HepG2 (cell line): ENCODE measurements around the gene PRR11. TPM values are rescaled to one million over a fixed set of nuclear protein-coding genes. Genes with fewer than 3 reads are reported as not detected.

ENCODE experiments used
- ATAC-seq: fragments of 200-7000 bp; cut with Tn5 transposase; 3 replicates; pipeline ENCODE4 v1.9.1; 2020; ENCODE audit warnings: mild to moderate bottlenecking, moderate library complexity
- BruUV-seq: library from RNA; stranded (reverse); fragments of 400-500 nt; replicated peaks from 2 replicates; lab custom pipeline; 2021; lab: Mats Ljungman, UMichigan
- CTCF ChIA-PET: fragments of 300-600 bp; formaldehyde crosslinking; extraction: SDS; loops from one replicate; lab custom pipeline; 2021; ENCODE audit warnings: low total read pairs, inconsistent platforms, low intra/inter-chr PET ratio; lab: Yijun Ruan, JAX
- POLR2A ChIA-PET: fragments of 350-600 bp; sonication (Branson Sonifier 250); formaldehyde crosslinking; loops from one replicate; lab custom pipeline; 2020; ENCODE audit warnings: antibody characterized with exemption, inconsistent platforms; lab: Yijun Ruan, JAX
- DNase-seq: peaks from one replicate; pipeline ENCODE4 v3.0.0-alpha.2; 2015; ENCODE audit warnings: low spot score
- FAIRE-seq: peaks from 3 replicates; lab custom pipeline; 2011; peaks lifted over from hg19 to GRCh38; lab: Jason Lieb, UNC
- H2AFZ ChIP-seq: one replicate; pipeline ENCODE4 v1.6.1; 2011; ENCODE audit warnings: low read length, inconsistent platforms
- H3K27ac ChIP-seq: fragments of 300-600 bp; 3 replicates; pipeline ENCODE4 v1.8.0; 2011; ENCODE audit warnings: mixed run types, mild to moderate bottlenecking, mixed read lengths, low read length, inconsistent platforms; ENCODE audit not compliant: insufficient read depth; ENCODE audit errors: extremely low read length
- H3K27me3 ChIP-seq, 2 experiments: fragments of 200-600 bp in 1 of 2; 2 replicates in 1 of 2; 3 replicates in 1 of 2; pipeline versions ENCODE4 v1.6.0 to v1.8.0; 2011; ENCODE audit warnings: low read length in 2 of 2, mild to moderate bottlenecking in 2 of 2, moderate library complexity in 2 of 2, inconsistent platforms in 1 of 2; ENCODE audit not compliant: insufficient read depth in 2 of 2, control insufficient read depth in 1 of 2
- H3K36me3 ChIP-seq, 2 experiments: fragments of 200-600 bp in 1 of 2; replicated peaks in 1 of 2; 2 replicates in 1 of 2; 3 replicates in 1 of 2; pipeline versions ENCODE4 v1.5.1 to v1.8.0; 2011; ENCODE audit warnings: low read length in 2 of 2, inconsistent platforms in 1 of 2; ENCODE audit not compliant: insufficient read depth in 2 of 2, control insufficient read depth in 1 of 2
- H3K4me1 ChIP-seq: 2 replicates; pipeline ENCODE4 v1.5.1; 2012; ENCODE audit warnings: low read length, inconsistent platforms; ENCODE audit not compliant: insufficient read depth
- H3K4me2 ChIP-seq: 2 replicates; pipeline ENCODE4 v1.6.0; 2011; ENCODE audit warnings: low read depth, low read length, inconsistent platforms
- H3K4me3 ChIP-seq, 3 experiments: fragments of 200-600 bp in 1 of 3; sonication (generic), shearing (Covaris generic) in 1 of 3; replicated peaks in 1 of 3; 2 replicates each; pipeline ENCODE4 v1.5.1; 2011 to 2016; ENCODE audit warnings: low read length in 3 of 3, inconsistent platforms in 2 of 3, low read depth in 2 of 3, mild to moderate bottlenecking in 2 of 3, control low read depth in 1 of 3, mixed read lengths in 1 of 3; ENCODE audit not compliant: insufficient read depth in 1 of 3
- H3K79me2 ChIP-seq: one replicate; pipeline ENCODE4 v1.6.1; 2011; ENCODE audit warnings: low read length, inconsistent platforms; ENCODE audit not compliant: insufficient read depth
- H3K9ac ChIP-seq: 2 replicates; pipeline ENCODE4 v1.6.0; 2011; ENCODE audit warnings: mild to moderate bottlenecking, low read depth, low read length, inconsistent platforms; ENCODE audit not compliant: insufficient read depth
- H3K9me3 ChIP-seq: 2 replicates; pipeline ENCODE4 v1.5.1; 2012; ENCODE audit warnings: mild to moderate bottlenecking, low read length
- H4K20me1 ChIP-seq: 2 replicates; pipeline ENCODE4 v1.6.0; 2011; ENCODE audit warnings: inconsistent platforms, mild to moderate bottlenecking, low read length, moderate library complexity; ENCODE audit not compliant: insufficient read depth
- HMGA1 ChIP-seq: sonication (generic); formaldehyde crosslinking; conservative IDR thresholded peaks from 2 replicates; pipeline ENCODE4 v1.4.0; 2020; ENCODE audit warnings: missing genetic modification reagents
- NR0B2 ChIP-seq: sonication (generic); formaldehyde crosslinking; IDR thresholded peaks from 2 replicates; pipeline ENCODE4 v1.4.0; 2020; ENCODE audit warnings: mild to moderate bottlenecking, missing genetic modification reagents
- TBP ChIP-seq: sonication (generic); formaldehyde crosslinking; IDR thresholded peaks from 2 replicates; pipeline ENCODE4 v1.5.0; 2020; ENCODE audit warnings: missing genetic modification reagents
- ZFP90 ChIP-seq: sonication (generic); formaldehyde crosslinking; IDR thresholded peaks from 2 replicates; pipeline ENCODE4 v1.8.0; 2022; ENCODE audit warnings: missing genetic modification reagents, mild to moderate bottlenecking, inconsistent platforms, borderline replicate concordance
- ZMYM3 ChIP-seq: sonication (generic); formaldehyde crosslinking; IDR thresholded peaks from 2 replicates; pipeline ENCODE4 v1.5.1; 2020; ENCODE audit warnings: mild to moderate bottlenecking, missing genetic modification reagents
- ZNF101 ChIP-seq: sonication (generic); formaldehyde crosslinking; IDR thresholded peaks from 2 replicates; pipeline ENCODE4 v1.4.0; 2020; ENCODE audit warnings: mild to moderate bottlenecking, low read depth, missing genetic modification reagents, borderline replicate concordance
- ZNF124 ChIP-seq: sonication (generic); formaldehyde crosslinking; IDR thresholded peaks from 2 replicates; pipeline ENCODE4 v1.4.0; 2020; ENCODE audit warnings: missing genetic modification reagents
- ZNF598 ChIP-seq: sonication (generic); formaldehyde crosslinking; IDR thresholded peaks from 2 replicates; pipeline ENCODE4 v1.5.1; 2020; ENCODE audit warnings: mild to moderate bottlenecking, missing genetic modification reagents, borderline replicate concordance
- WGBS: methylation state at CpG from one replicate; pipeline ENCODE4 v1.1.6; 2017; ENCODE audit warnings: low lambda C conversion rate; 5-methylcytosine and 5-hydroxymethylcytosine counted together
- in situ Hi-C: cut with HindIII; loops from 2 replicates; pipeline ENCODE4 v1.10.0; 2017; ENCODE audit warnings: low pct_unique_long_range_greater_than_20kb; ENCODE audit not compliant: extremely low pct_ligation_motif_present
- intact Hi-C: fragments of 100-400 bp; cut with micrococcal nuclease; formaldehyde crosslinking; loops from one replicate; pipeline ENCODE4 v1.10.0; 2022; ENCODE audit not compliant: unreplicated experiment
- polyA plus RNA-seq, 8 experiments: library from polyadenylated mRNA; depleted of rRNA in 3 of 8; stranded (reverse) in 7 of 8; unstranded in 1 of 8; fragments of >200 nt; fragmentation: Illumina TruSeq in 4 of 8; extraction: Trizol in 4 of 8; gene quantifications; 2 replicates each; pipeline versions ENCODE4 v1.2.1 to v1.2.3, GENCODE V29; 2011 to 2016; ENCODE audit warnings: low read depth in 4 of 8, missing spikeins in 1 of 8, mixed read lengths in 1 of 8; ENCODE audit not compliant: insufficient read depth in 1 of 8
- total RNA-seq, 5 experiments: library from RNA; depleted of rRNA; stranded (reverse); fragments of >200 nt; fragmentation: Illumina TruSeq; extraction: Trizol; gene quantifications; 2 replicates each; pipeline ENCODE4 v1.2.3, GENCODE V29; 2016; ENCODE audit warnings: low read depth in 1 of 5

PRR11 gene
- total and polyA plus RNA-seq, 2 of the 13 experiments (the other 11 are each of a cell fraction or from before 2014, with no cell fraction given): 35.7 to 39.2 TPM

DNA sequence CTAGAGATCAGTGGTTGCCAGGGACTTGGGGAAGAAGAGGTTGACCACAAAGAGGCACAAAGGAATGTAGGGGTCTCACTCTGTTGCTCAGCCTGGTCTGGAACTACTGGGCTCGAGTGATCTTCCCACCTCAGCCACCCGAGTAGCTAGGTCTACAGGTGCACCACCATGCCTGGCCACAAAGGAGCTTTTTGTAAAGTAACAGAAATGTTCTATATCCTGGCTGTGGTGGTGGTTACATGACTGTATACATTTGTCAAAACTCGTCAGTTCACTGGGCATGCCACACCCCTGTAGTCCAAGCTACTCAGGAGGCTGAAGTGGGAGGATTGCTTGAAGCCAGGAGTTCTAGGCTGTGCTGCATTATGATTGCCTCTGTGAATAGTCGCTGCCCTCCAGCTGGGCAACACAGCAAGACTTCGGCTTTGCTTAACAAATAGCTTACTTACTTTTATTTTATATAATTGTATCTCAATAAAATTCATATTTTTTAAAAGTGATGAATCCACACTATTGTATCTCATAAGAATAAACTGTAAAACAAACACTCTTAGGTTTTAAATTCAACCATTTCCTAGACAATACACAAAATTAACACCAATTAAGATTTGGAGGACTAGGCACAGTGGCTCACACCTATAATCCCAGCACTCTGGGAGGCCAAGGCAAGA, 5.6 kb upstream of the PRR11 start:
- Histone ChIP-seq H3K79me2 (peaks cover 98% of the 10 kb centered on the region), H3K27me3 (no peaks in the 10 kb centered on the region; a peak in 1 of 5 replicates), H3K4me2 (no peak overlapping the region), H3K4me1 (peaks cover 56% of the 10 kb centered on the region), H3K9me3 (no peaks in the 10 kb centered on the region), H3K27ac (no peak overlapping the region), H4K20me1 (no peaks in the 10 kb centered on the region; the same call in none of the 2 replicates), H3K9ac (no peak overlapping the region), H3K36me3 (peaks cover 2 to 8% of the 10 kb centered on the region in 2 experiments; a peak in 2 of 5 replicates), H2AFZ (no peak overlapping the region), H3K4me3 (no peak overlapping the region)
- no TSS peak for BruUV-seq
- TF ChIP-seq ZFP90: no peak
- 0 out of 2 replicates have a peak, but pooled peaks have one; percentile 36 for TF ChIP-seq ZNF598 (CRISPR knock-in tag)
- TF ChIP-seq ZMYM3 (CRISPR knock-in tag): peak; percentile 26; the same call in 1 of the 2 replicates
- ATAC-seq (peak; percentile 9; the same call in 2 of the 3 replicates), DNase-seq (no peak), FAIRE-seq (no peak)
- WGBS: 93% methylated on average over 5 of the region's 5 CpGs
- ChIA-PET POLR2A (no interaction called here), CTCF (no interaction called here)
- in situ Hi-C loops (loop anchor here (5.0 kb wide), 1 partner anchor 43 kb away; the partner anchor contains the start of gene TRIM37), intact Hi-C loops (no loop called here)

- Histone ChIP-seq H3K27ac (no peak overlapping the region), H3K4me3 (no peak overlapping the region), H3K4me2 (0 out of 2 replicates have a peak overlapping the region, but pooled peaks have one; percentile 79), H3K36me3 (peaks cover 0 to 5% of the 10 kb centered on the region in 2 experiments; a peak in 1 of 5 replicates), H3K4me1 (peaks cover 48% of the 10 kb centered on the region), H3K27me3 (no peaks in the 10 kb centered on the region; a peak in 1 of 5 replicates), H3K79me2 (peaks cover 89% of the 10 kb centered on the region), H2AFZ (no peak overlapping the region), H3K9me3 (no peaks in the 10 kb centered on the region), H3K9ac (0 out of 2 replicates have a peak overlapping the region, but pooled peaks have one; percentile 8)
- ChIA-PET CTCF (no interaction called here), POLR2A (interaction anchor here (0.9 kb wide), 1 partner anchor 44 kb away, joined by 4 read pairs; the partner anchor contains the start of gene TRIM37)
- DNase-seq: no peak
- ATAC-seq: no peak
- FAIRE-seq: no peak
- BruUV-seq: no TSS peak
- in situ Hi-C loops: no loop called here
- intact Hi-C loops: no loop called here
- TF ChIP-seq ZNF124 (CRISPR knock-in tag): no peak
- TF ChIP-seq ZNF101 (CRISPR knock-in tag): no peak
- no peak for TF ChIP-seq TBP (CRISPR knock-in tag)
- no peak for TF ChIP-seq HMGA1
- no peak for TF ChIP-seq NR0B2 (CRISPR knock-in tag)
- TF ChIP-seq, all 625 proteins: peak for 0
- H4K20me1 ChIP-seq: no peaks in the 10 kb centered on the region; the same call in 1 of the 2 replicates
- 95% methylated on average over 5 of the region's 5 CpGs for WGBS
Measured at GRCh38 chr17:59151006-59151405, 4.5 kb upstream of the PRR11 start.
